22Rv1 (cell line): Measurements from ENCODE around the gene SETD7.

Source experiments
- CTCF ChIP-seq: fragments of 450-650 bp; IDR thresholded peaks from 2 replicates; pipeline ENCODE4 v1.5.1; 2017; ENCODE audit warnings: mild to moderate bottlenecking
- ZFX ChIP-seq: fragments of 450-650 bp; IDR thresholded peaks from 2 replicates; pipeline ENCODE4 v1.6.1; 2017; ENCODE audit warnings: antibody characterized with exemption, borderline replicate concordance

- no peak for TF ChIP-seq CTCF
- TF ChIP-seq ZFX = no peak
Measured at GRCh38 chr4:139605516-139605915, 49.5 kb upstream of the SETD7 start.
